ENCODE measurements around the gene NOMO2. TPM values are rescaled to one million over a fixed set of nuclear protein-coding genes. Genes with fewer than 3 reads are reported as not detected.
"Not testable (repeated sequence)": the region's sequence is repeated elsewhere in the genome, so short reads cannot be mapped to it uniquely, and the experiment has no call there.

The NOMO2 gene
- total and polyA plus RNA-seq, 2 experiments from 2014 or later: 135 TPM

- H4K20me1 ChIP-seq (ENCODE audit: insufficient read depth); H3K4me2 ChIP-seq (ENCODE audit: unreplicated experiment); H3K9me2 ChIP-seq (ENCODE audit: insufficient read depth); DNase-seq; H3K79me2 ChIP-seq (ENCODE audit: insufficient read depth); H3K9ac ChIP-seq; H3K27me3 ChIP-seq (replicated peaks; ENCODE audit: insufficient read depth); H3K4me1 ChIP-seq (ENCODE audit: insufficient read depth); H3K36me3 ChIP-seq (ENCODE audit: low read depth); H3F3A ChIP-seq (ENCODE audit: insufficient read depth); H3K4me3 ChIP-seq; H3K27ac ChIP-seq; H2AFZ ChIP-seq; in situ Hi-C loops (cut with MboI); H3K9me3 ChIP-seq (ENCODE audit: low read depth): not testable (repeated sequence)
- WGBS, 2 experiments (ENCODE audit: low coverage in 1 of 2, low lambda C conversion rate in 2 of 2, missing lambda C conversion rate in 2 of 2): 51 to 53% methylated on average over 9 to 12 of the region's 13 CpGs
These were observed 13.5 kb upstream of the NOMO2 start for GRCh38 chr16:18575298-18575917.

GRCh38 chr16:18573887-18574286 is 12.0 kb upstream of the NOMO2 start:
- H3F3A ChIP-seq (ENCODE audit: insufficient read depth); H3K4me2 ChIP-seq (ENCODE audit: unreplicated experiment); H3K27ac ChIP-seq; H3K27me3 ChIP-seq (replicated peaks; ENCODE audit: insufficient read depth); H3K4me3 ChIP-seq; H3K36me3 ChIP-seq (ENCODE audit: low read depth); H4K20me1 ChIP-seq (ENCODE audit: insufficient read depth); H2AFZ ChIP-seq; H3K9me2 ChIP-seq (ENCODE audit: insufficient read depth); H3K9ac ChIP-seq; H3K4me1 ChIP-seq (ENCODE audit: insufficient read depth); H3K79me2 ChIP-seq (ENCODE audit: insufficient read depth); in situ Hi-C loops (cut with MboI); DNase-seq; H3K9me3 ChIP-seq (ENCODE audit: low read depth): not testable (repeated sequence)
- 74% methylated on average over 5 of the region's 7 CpGs; no CpG with 5 or more reads in 1 of the 2 experiments for WGBS, 2 experiments (ENCODE audit: low coverage in 1 of 2, low lambda C conversion rate in 2 of 2, missing lambda C conversion rate in 2 of 2)

GRCh38 chr16:18572973-18573372 is 11.1 kb upstream of the NOMO2 start:
- in situ Hi-C loops (cut with MboI): not testable (repeated sequence)

GRCh38 chr16:18571307-18571850 is 9.5 kb upstream of the NOMO2 start:
- H2AFZ ChIP-seq; DNase-seq; H3K27me3 ChIP-seq (replicated peaks; ENCODE audit: insufficient read depth); in situ Hi-C loops (cut with MboI); H3K27ac ChIP-seq; H3K4me2 ChIP-seq (ENCODE audit: unreplicated experiment); H3K9me3 ChIP-seq (ENCODE audit: low read depth); H3F3A ChIP-seq (ENCODE audit: insufficient read depth); H3K36me3 ChIP-seq (ENCODE audit: low read depth); H3K4me3 ChIP-seq; H3K79me2 ChIP-seq (ENCODE audit: insufficient read depth); H3K9me2 ChIP-seq (ENCODE audit: insufficient read depth); H3K4me1 ChIP-seq (ENCODE audit: insufficient read depth); H3K9ac ChIP-seq; H4K20me1 ChIP-seq (ENCODE audit: insufficient read depth): not testable (repeated sequence)
- 2 to 15% methylated on average over 6 to 8 of the region's 13 CpGs for WGBS, 2 experiments (ENCODE audit: low coverage in 1 of 2, low lambda C conversion rate in 2 of 2, missing lambda C conversion rate in 2 of 2)

More at GRCh38 chr16:18572973-18573372, 11.1 kb upstream of the NOMO2 start:
- not testable (repeated sequence) for H3K4me1 ChIP-seq (ENCODE audit: insufficient read depth); H3K4me3 ChIP-seq; H3K9me3 ChIP-seq (ENCODE audit: low read depth); H3K4me2 ChIP-seq (ENCODE audit: unreplicated experiment); H3K36me3 ChIP-seq (ENCODE audit: low read depth); H4K20me1 ChIP-seq (ENCODE audit: insufficient read depth); H3K27me3 ChIP-seq (replicated peaks; ENCODE audit: insufficient read depth); H3K9ac ChIP-seq; H3F3A ChIP-seq (ENCODE audit: insufficient read depth); H2AFZ ChIP-seq; H3K79me2 ChIP-seq (ENCODE audit: insufficient read depth); H3K27ac ChIP-seq; H3K9me2 ChIP-seq (ENCODE audit: insufficient read depth); DNase-seq
- 79 to 88% methylated on average over 8 of the region's 8 CpGs for WGBS, 2 experiments (ENCODE audit: low coverage in 1 of 2, low lambda C conversion rate in 2 of 2, missing lambda C conversion rate in 2 of 2)

- H3K9me2 ChIP-seq (ENCODE audit: insufficient read depth); H3K27ac ChIP-seq; H4K20me1 ChIP-seq (ENCODE audit: insufficient read depth); H2AFZ ChIP-seq; H3K4me2 ChIP-seq (ENCODE audit: unreplicated experiment); H3F3A ChIP-seq (ENCODE audit: insufficient read depth); H3K9ac ChIP-seq; H3K27me3 ChIP-seq (replicated peaks; ENCODE audit: insufficient read depth); DNase-seq; in situ Hi-C loops (cut with MboI); H3K4me1 ChIP-seq (ENCODE audit: insufficient read depth); H3K36me3 ChIP-seq (ENCODE audit: low read depth); H3K9me3 ChIP-seq (ENCODE audit: low read depth); H3K79me2 ChIP-seq (ENCODE audit: insufficient read depth); H3K4me3 ChIP-seq: not testable (repeated sequence)
- 13 to 15% methylated on average over 10 to 19 of the region's 46 CpGs for WGBS, 2 experiments (ENCODE audit: low coverage in 1 of 2, low lambda C conversion rate in 2 of 2, missing lambda C conversion rate in 2 of 2)
These were observed 8.8 kb upstream of the NOMO2 start for GRCh38 chr16:18570529-18571306.

- H2AFZ ChIP-seq: peak overlapping the region; percentile 60
- H3K9me2 ChIP-seq (ENCODE audit: insufficient read depth); H3K27me3 ChIP-seq (replicated peaks; ENCODE audit: insufficient read depth); H3K36me3 ChIP-seq (ENCODE audit: low read depth); H4K20me1 ChIP-seq (ENCODE audit: insufficient read depth); H3F3A ChIP-seq (ENCODE audit: insufficient read depth); H3K4me1 ChIP-seq (ENCODE audit: insufficient read depth); in situ Hi-C loops (cut with MboI); H3K27ac ChIP-seq; H3K9me3 ChIP-seq (ENCODE audit: low read depth): not testable (repeated sequence)
- H3K4me3 ChIP-seq: peak overlapping the region; percentile 73
- peaks cover 14% of the 10 kb centered on the region for H3K79me2 ChIP-seq (ENCODE audit: insufficient read depth)
- peak overlapping the region; percentile 68 for H3K4me2 ChIP-seq (ENCODE audit: unreplicated experiment)
- DNase-seq: peak; percentile 0
- H3K9ac ChIP-seq: peak overlapping the region; percentile 70
- 31 to 32% methylated on average over 13 to 15 of the region's 16 CpGs for WGBS, 2 experiments (ENCODE audit: low coverage in 1 of 2, low lambda C conversion rate in 2 of 2, missing lambda C conversion rate in 2 of 2)
These were observed 1.3 kb downstream of the NOMO2 start for GRCh38 chr16:18560416-18561220.

GRCh38 chr16:18553671-18554070 is 8.2 kb downstream of the NOMO2 start:
- H3F3A ChIP-seq (ENCODE audit: insufficient read depth); H4K20me1 ChIP-seq (ENCODE audit: insufficient read depth); H3K36me3 ChIP-seq (ENCODE audit: low read depth); H3K9ac ChIP-seq; H3K9me3 ChIP-seq (ENCODE audit: low read depth); DNase-seq; H3K27ac ChIP-seq; H3K4me2 ChIP-seq (ENCODE audit: unreplicated experiment); H3K4me1 ChIP-seq (ENCODE audit: insufficient read depth); in situ Hi-C loops (cut with MboI); H3K9me2 ChIP-seq (ENCODE audit: insufficient read depth); H3K79me2 ChIP-seq (ENCODE audit: insufficient read depth); H2AFZ ChIP-seq; H3K27me3 ChIP-seq (replicated peaks; ENCODE audit: insufficient read depth); H3K4me3 ChIP-seq: not testable (repeated sequence)
- no CpG with 5 or more reads among the region's 5 CpGs for WGBS, 2 experiments (ENCODE audit: low coverage in 1 of 2, low lambda C conversion rate in 2 of 2, missing lambda C conversion rate in 2 of 2)

Data from GM23248 (cell line).